ENCODE results near the gene ARHGAP22. TPM values are rescaled to one million over a fixed set of nuclear protein-coding genes. Genes with fewer than 3 reads are reported as not detected.

The ARHGAP22 gene
- total RNA-seq, 1 experiment from 2014 or later = 9.9 TPM

DNA sequence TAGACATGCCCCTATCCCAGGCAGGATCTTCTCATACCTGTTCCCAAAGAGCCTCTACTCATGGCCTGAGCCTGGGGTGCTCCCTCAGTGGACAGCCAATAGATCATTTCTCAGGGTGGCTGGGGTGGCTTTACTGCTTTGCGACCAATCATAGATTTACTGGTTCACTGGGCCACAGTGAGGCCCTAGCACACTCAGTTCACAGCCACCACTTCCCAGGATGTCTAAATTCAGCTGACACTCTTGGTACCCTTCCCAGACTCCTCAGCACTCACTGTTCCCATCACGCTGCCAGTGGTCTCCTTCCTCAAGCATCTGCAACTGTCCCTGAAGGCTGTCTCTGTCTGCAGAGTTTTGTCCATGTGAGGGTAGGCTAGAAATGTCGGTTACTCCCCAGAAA lies 50.6 kb downstream of the ARHGAP22 start:
- Histone ChIP-seq H4K20me1 (ENCODE audit: insufficient read depth) (no peaks in the 10 kb centered on the region), H3K27me3 (ENCODE audit: insufficient read depth, low read length) (no peaks in the 10 kb centered on the region), H3K4me3 (replicated peaks in 1 of 2; ENCODE audit: low read depth in 1 of 2, low read length in 2 of 2) (no peak overlapping the region), H3K27ac (ENCODE audit: low read depth, low read length) (no peak overlapping the region), H3K9me3 (ENCODE audit: control insufficient read depth in 1 of 2, insufficient read depth in 1 of 2, low read depth in 1 of 2, low read length in 2 of 2) (no peaks in the 10 kb centered on the region), H3K79me2 (ENCODE audit: insufficient read depth, low read length) (no peaks in the 10 kb centered on the region), H3K9me2 (ENCODE audit: insufficient read depth) (no peaks in the 10 kb centered on the region), H3K9ac (ENCODE audit: low read length) (no peak overlapping the region), H3K36me3 (ENCODE audit: control insufficient read depth in 1 of 2, insufficient read depth in 2 of 2, low read length in 2 of 2) (no peaks in the 10 kb centered on the region), H3K4me1 (ENCODE audit: control insufficient read depth in 1 of 2, insufficient read depth in 2 of 2, low read length in 2 of 2) (no peaks in the 10 kb centered on the region), H2AFZ (ENCODE audit: low read depth, low read length, poor library complexity, severe bottlenecking) (no peak overlapping the region), H3K4me2 (ENCODE audit: low read length) (no peak overlapping the region)
- POLR2A ChIA-PET = no interaction called here
- DNase-seq (ENCODE audit: low read depth, low spot score) (no peak), ATAC-seq (no peak)
- TF ChIP-seq SIN3A (IDR thresholded peaks at IDR 0.05; ENCODE audit: low read depth) = no peak
- no peak for TF ChIP-seq SRF (IDR thresholded peaks at IDR 0.05; ENCODE audit: low read depth)
- TF ChIP-seq ELF1 (IDR thresholded peaks at IDR 0.05; ENCODE audit: borderline replicate concordance, low read depth) = no peak
- TF ChIP-seq EZH2phosphoT487 (IDR thresholded peaks at IDR 0.05; ENCODE audit: borderline replicate concordance) = no peak
- TF ChIP-seq, protein P1, sequence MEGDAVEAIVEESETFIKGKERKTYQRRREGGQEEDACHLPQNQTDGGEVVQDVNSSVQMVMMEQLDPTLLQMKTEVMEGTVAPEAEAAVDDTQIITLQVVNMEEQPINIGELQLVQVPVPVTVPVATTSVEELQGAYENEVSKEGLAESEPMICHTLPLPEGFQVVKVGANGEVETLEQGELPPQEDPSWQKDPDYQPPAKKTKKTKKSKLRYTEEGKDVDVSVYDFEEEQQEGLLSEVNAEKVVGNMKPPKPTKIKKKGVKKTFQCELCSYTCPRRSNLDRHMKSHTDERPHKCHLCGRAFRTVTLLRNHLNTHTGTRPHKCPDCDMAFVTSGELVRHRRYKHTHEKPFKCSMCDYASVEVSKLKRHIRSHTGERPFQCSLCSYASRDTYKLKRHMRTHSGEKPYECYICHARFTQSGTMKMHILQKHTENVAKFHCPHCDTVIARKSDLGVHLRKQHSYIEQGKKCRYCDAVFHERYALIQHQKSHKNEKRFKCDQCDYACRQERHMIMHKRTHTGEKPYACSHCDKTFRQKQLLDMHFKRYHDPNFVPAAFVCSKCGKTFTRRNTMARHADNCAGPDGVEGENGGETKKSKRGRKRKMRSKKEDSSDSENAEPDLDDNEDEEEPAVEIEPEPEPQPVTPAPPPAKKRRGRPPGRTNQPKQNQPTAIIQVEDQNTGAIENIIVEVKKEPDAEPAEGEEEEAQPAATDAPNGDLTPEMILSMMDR (IDR thresholded peaks at IDR 0.05 in 2 of 3, conservative IDR thresholded peaks at IDR 0.05 in 1 of 3; ENCODE audit: borderline replicate concordance in 1 of 3, insufficient read depth in 1 of 3, low read depth in 2 of 3, low read length in 2 of 3) = no peak
- no peak for TF ChIP-seq EGR1 (IDR thresholded peaks at IDR 0.05; ENCODE audit: low read depth)
- CTCF ChIA-PET = interaction anchor here (1.4 to 6.9 kb wide), 2 partner anchors 102 kb away, joined by 8 to 86 read pairs; no protein-coding TSS in a partner anchor
- intact Hi-C loops (cut with micrococcal nuclease) = loop anchor here (10.0 kb wide), 1 partner anchor 961 kb away; no protein-coding TSS in a partner anchor
- BruUV-seq (replicated peaks) = no TSS peak
- RAD21 ChIA-PET (ENCODE audit: low non-redundant PET in 1 of 2, low total read pairs in 2 of 2, uncharacterized antibody in 2 of 2, unreplicated experiment in 2 of 2) = interaction anchor here in 1 of 2 experiments (1.5 kb wide), 1 partner anchor 102 kb away, joined by 4 read pairs; no protein-coding TSS in a partner anchor

DNA sequence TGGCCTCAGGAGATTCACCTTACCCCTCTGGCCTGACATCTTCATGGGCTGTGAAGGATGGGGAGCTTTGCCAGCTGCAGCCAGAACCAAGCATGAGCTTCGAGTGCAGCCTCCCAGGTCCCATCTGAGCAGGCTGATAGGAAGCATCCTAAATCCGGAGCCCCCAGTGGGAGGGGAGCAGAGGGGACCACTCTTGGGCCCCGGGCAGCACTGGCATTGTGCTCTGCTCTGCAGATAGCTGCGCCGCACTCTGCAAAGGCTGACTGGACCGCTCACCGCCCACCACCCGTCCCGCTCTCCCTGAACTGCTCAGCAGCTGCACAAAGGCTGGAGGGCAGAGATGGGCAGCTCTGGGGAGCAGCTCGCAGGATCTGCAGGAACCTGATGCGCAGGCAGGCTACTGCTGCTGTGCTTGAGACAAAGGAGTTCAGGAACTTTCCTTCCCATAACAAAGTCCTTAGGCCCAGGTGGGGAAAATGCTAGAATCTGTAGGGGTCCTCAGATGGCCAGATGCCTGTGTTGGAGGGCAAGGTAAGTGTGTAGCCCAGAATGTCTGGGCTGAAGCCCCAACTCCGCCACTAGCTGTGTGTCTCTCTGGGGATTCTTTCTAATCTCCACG lies 51.8 kb downstream of the ARHGAP22 start:
- H3K9ac ChIP-seq (ENCODE audit: low read length) = no peak overlapping the region
- ChIA-PET POLR2A (interaction anchor here (1.5 kb wide), 1 partner anchor 103 kb away, joined by 4 read pairs; no protein-coding TSS in a partner anchor), RAD21 (ENCODE audit: low non-redundant PET in 1 of 2, low total read pairs in 2 of 2, uncharacterized antibody in 2 of 2, unreplicated experiment in 2 of 2) (interaction anchor here in 1 of 2 experiments (1.5 kb wide), 1 partner anchor 103 kb away, joined by 4 read pairs; no protein-coding TSS in a partner anchor), CTCF (interaction anchor here (0.6 to 6.9 kb wide), 2 partner anchors 103 to 105 kb away, joined by 3 to 86 read pairs; no protein-coding TSS in a partner anchor)
- intact Hi-C loops (cut with micrococcal nuclease) = loop anchor here (1.0 to 10.0 kb wide), 2 partner anchors 103 to 962 kb away; no protein-coding TSS in a partner anchor
- H3K9me3 ChIP-seq (ENCODE audit: control insufficient read depth in 1 of 2, insufficient read depth in 1 of 2, low read depth in 1 of 2, low read length in 2 of 2) = no peaks in the 10 kb centered on the region
- H4K20me1 ChIP-seq (ENCODE audit: insufficient read depth) = no peaks in the 10 kb centered on the region
- H3K36me3 ChIP-seq (ENCODE audit: control insufficient read depth in 1 of 2, insufficient read depth in 2 of 2, low read length in 2 of 2) = no peaks in the 10 kb centered on the region
- no peak overlapping the region for H3K4me2 ChIP-seq (ENCODE audit: low read length)
- no peaks in the 10 kb centered on the region for H3K27me3 ChIP-seq (ENCODE audit: insufficient read depth, low read length)
- no peak overlapping the region for H2AFZ ChIP-seq (ENCODE audit: low read depth, low read length, poor library complexity, severe bottlenecking)
- TF ChIP-seq ELF1 (IDR thresholded peaks at IDR 0.05; ENCODE audit: borderline replicate concordance, low read depth) (no peak), CEBPB (IDR thresholded peaks at IDR 0.05; ENCODE audit: low read depth) (no peak), FOSL1 (IDR thresholded peaks at IDR 0.05; ENCODE audit: low read depth) (no peak)
- TF ChIP-seq, protein P2, sequence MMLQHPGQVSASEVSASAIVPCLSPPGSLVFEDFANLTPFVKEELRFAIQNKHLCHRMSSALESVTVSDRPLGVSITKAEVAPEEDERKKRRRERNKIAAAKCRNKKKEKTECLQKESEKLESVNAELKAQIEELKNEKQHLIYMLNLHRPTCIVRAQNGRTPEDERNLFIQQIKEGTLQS (IDR thresholded peaks at IDR 0.05) = no peak
- TF ChIP-seq, protein P3, sequence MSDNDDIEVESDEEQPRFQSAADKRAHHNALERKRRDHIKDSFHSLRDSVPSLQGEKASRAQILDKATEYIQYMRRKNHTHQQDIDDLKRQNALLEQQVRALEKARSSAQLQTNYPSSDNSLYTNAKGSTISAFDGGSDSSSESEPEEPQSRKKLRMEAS (IDR thresholded peaks at IDR 0.05) = no peak
- TF ChIP-seq, protein P4, sequence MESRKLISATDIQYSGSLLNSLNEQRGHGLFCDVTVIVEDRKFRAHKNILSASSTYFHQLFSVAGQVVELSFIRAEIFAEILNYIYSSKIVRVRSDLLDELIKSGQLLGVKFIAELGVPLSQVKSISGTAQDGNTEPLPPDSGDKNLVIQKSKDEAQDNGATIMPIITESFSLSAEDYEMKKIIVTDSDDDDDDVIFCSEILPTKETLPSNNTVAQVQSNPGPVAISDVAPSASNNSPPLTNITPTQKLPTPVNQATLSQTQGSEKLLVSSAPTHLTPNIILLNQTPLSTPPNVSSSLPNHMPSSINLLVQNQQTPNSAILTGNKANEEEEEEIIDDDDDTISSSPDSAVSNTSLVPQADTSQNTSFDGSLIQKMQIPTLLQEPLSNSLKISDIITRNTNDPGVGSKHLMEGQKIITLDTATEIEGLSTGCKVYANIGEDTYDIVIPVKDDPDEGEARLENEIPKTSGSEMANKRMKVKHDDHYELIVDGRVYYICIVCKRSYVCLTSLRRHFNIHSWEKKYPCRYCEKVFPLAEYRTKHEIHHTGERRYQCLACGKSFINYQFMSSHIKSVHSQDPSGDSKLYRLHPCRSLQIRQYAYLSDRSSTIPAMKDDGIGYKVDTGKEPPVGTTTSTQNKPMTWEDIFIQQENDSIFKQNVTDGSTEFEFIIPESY (IDR thresholded peaks at IDR 0.05; ENCODE audit: extremely low read depth, insufficient replicate concordance, low read length) = no peak
- H3K79me2 ChIP-seq (ENCODE audit: insufficient read depth, low read length) = no peaks in the 10 kb centered on the region
- DNase-seq (ENCODE audit: low read depth, low spot score) (no peak), ATAC-seq (no peak)
- no peak overlapping the region for H3K4me3 ChIP-seq (replicated peaks in 1 of 2; ENCODE audit: low read depth in 1 of 2, low read length in 2 of 2)
- H3K4me1 ChIP-seq (ENCODE audit: control insufficient read depth in 1 of 2, insufficient read depth in 2 of 2, low read length in 2 of 2) = no peaks in the 10 kb centered on the region
- no TSS peak for BruUV-seq (replicated peaks)
- no peak overlapping the region for H3K27ac ChIP-seq (ENCODE audit: low read depth, low read length)
- no peaks in the 10 kb centered on the region for H3K9me2 ChIP-seq (ENCODE audit: insufficient read depth)

All from HCT116 (cell line).